Vein endothelial cell (primary cell): ENCODE results near the gene COA6. TPM values are rescaled to one million over a fixed set of nuclear protein-coding genes. Genes with fewer than 3 reads are reported as not detected.

Source experiments
- total RNA-seq: library from RNA; depleted of rRNA; stranded (reverse); fragments of >200 nt; gene quantifications from 2 replicates; pipeline ENCODE4 v1.2.3, GENCODE V29; 2012

The COA6 gene
- total RNA-seq, result 13.4 and 18.0 TPM in 2 replicates

GRCh38 chr1:234373064-234373958 is at the start of gene COA6:
TSS of gene COA6 (plus strand) at chr1:234373456. CDS start at chr1:234373467, 11 bp downstream.

Other genes with a start within 250 kb of the COA6 start
- 19.3 and 20.9 TPM in 2 replicates for gene TARBP1, start 105.7 kb downstream of the COA6 start, total RNA-seq
- 109 and 155 TPM in 2 replicates for gene IRF2BP2, start 236.7 kb downstream of the COA6 start, total RNA-seq